ENCODE data around the gene OPCML. TPM values are rescaled to one million over a fixed set of nuclear protein-coding genes. Genes with fewer than 3 reads are reported as not detected.

OPCML gene
- total RNA-seq, 1 experiment from 2014 or later = not detected

DNA sequence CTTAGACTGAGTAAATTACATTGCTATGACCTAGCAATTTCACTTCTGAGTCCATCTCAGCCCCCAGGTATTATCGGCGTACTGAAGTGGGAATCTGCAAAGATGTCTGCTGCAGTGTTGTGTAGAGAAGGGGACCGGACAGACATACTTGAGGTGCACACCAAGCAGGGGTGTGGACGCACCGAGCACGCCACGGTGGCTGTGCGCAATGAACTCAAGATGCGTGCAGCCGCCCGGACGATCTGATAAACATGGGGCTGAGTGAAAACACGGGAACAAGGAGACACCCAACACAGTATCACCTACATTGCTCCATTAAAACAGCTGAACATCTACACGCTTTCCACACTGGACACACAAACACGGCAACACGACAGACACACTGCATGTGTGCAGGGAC lies 454.3 kb downstream of the OPCML start:
- no peak for DNase-seq (ENCODE audit: low read depth)

DNA sequence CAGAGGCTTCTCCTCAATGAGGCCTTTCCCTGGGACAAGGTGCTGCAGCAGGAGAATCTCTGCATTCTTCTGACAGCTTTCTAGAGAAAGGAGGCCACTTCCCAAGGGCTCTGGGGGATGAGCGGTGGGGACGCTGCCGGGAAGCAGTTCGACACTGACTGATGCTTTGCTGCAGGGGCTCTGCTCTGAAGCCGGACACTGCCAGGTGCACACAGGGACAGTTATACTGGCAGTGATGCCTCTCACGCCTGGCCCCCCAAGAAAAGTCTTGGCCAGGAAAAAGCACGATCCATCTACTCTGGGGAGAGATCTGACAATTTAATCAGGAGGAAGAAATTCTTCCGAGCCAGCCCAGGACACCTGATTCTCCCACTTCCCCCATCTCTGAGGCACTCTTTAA lies 456.9 kb downstream of the OPCML start:
- DNase-seq (ENCODE audit: low read depth) = no peak

DNA sequence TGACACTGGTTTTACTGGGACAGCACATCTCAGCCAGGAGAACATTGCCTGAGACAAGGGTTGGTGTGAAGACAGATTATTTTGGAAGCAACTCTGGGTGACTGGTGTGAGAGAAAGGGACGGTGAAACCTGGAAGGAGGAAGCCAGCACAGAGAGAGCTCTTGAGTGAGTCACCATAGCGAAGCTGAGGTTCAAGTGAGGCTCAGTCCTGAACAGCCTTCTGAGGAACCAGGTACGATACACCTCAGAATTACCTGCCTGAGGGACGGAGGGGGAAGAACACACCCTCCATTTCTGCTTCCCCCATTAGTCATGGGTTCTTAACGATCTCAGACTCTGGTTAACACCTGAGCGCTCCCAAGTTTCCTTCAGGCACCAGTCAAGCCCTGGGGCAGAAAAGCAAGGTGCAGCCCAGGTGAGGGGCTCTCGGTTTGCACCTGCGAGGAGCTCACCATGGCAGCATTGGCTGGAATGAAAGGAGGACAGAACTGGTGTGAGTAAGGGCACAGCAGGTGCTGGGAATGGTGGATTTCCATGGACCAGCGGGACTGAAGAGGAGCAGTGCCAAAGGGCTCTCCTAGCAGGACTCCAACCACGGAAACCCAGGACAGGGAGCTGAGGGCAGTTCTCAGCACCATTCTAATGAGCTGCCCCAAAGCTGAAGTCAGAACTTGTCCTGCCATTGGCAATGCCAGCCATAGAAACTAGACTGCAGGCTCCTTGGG lies 459.3 kb downstream of the OPCML start:
- DNase-seq (ENCODE audit: low read depth) = no peak

DNA sequence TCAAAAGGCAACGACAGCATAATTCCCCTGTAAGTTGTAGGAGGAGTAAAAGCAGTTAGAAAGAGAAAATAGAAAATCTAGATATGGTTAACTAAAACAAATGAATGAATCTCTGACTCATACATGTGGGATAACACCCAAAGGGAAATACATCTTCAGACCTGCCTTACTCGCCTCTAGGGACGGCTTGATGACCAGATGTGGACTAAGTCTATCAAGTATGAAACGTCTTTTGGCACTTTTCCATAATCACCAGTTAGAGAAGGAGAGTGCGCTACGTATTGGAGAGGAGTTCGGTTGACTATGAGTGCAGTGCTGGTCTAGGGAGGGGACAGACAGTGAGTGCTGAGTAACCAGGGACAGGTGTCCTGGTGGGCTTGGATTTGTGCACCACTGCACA lies 459.9 kb downstream of the OPCML start:
- DNase-seq (ENCODE audit: low read depth) = peak; percentile 43

DNA sequence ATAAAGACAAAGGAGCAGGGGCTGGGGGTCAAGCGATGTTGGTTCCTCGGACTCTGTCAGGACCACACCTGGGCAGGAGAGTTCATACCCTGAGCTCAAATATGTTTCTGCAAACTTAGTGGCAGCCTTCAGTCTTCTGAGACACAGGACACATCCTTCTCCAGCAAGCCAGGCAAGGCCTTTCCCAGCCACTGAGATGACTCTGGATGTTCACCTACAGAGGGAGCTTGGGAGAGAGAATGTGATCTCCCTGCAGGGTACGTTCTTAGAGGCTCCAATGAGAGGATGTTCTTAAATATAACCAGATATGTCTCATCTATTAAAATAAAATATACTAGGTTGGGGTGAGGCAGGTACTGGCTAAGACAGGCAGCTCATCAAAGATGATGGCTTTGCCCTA lies 461.5 kb downstream of the OPCML start:
- DNase-seq (ENCODE audit: low read depth) = no peak

DNA sequence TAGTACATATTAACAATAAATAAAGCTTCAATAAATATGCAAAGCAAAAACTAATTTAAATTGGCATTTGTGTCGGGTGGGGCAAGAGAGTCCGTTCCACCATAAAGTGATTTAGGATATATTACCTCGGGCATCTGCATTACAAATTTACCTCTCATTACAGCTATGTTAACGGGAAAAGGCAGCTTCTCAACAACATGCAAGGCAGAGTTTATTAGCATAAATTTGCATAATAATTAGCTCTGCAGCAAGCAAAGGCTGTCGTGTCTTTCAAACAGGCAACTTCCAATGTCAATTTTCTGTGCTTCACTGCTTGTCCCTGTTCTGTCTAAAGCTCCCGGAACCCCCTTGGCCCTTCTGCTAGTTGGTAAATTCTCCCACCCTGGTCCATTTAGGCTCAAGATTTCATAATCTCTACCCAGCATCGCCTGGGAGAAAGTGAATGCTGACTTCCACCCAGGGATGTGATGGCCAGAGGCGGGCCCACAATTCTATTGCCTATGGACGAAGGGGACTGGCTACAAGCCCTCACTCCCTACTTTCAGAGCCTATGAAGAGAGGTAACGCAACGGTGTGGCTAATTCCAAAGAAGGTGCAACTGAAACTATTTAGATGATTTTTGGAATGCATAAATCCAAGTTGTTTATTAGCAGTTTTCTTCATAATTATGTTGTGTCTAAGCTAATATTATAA lies 462.1 kb downstream of the OPCML start:
- no peak for DNase-seq (ENCODE audit: low read depth)

DNA sequence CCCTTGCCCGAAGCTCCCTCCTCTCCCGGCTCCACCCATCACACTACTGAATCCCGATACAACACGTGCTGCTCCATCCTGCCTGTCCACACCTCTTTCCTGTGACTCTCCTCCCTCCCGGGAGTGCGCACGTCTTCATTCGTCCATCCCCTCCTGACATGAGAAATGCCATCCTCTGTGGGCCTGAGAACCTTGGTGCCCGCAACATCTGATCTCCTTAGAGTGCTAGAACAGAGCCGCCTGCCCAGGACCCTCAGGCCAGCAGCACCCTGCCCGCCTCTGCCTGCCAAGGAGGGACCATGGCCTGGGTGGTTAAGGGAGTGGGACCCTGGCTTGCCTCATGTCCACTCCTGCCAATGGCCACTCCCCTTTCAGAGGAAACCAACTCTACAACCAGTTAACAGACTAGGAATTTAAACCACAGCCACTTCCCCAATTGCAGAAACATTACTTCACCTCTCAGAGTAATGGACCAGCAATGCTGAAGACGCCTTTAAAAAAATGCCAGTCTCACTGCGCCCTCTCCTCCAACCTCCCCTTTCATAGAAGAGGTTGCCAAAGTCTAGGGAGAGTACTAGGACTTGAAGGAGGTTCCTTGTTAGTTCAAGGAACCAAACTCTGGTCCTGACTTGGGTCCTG lies 466.3 kb downstream of the OPCML start:
- DNase-seq (ENCODE audit: low read depth) = peak; percentile 61

DNA sequence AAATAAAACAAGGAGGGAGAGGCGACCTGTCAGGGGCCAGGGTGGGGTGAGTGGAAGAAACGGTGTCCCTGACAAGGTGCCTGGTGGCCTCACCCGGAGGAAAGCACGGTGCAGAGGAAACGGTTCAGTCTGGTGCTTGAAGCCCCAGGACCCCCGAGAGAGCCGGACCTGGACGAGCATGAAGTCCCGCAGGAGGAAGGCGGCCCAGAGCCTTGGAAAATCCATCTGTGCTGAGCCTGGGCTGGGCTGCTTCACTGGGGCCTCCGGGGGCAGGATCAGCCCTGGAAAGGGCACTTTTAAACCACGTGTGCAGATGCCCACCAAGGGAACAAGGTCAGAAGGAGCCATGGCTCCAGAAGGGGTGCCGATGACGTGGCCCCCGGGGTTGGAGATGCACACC lies 467.3 kb downstream of the OPCML start:
- DNase-seq (ENCODE audit: low read depth) = no peak

DNA sequence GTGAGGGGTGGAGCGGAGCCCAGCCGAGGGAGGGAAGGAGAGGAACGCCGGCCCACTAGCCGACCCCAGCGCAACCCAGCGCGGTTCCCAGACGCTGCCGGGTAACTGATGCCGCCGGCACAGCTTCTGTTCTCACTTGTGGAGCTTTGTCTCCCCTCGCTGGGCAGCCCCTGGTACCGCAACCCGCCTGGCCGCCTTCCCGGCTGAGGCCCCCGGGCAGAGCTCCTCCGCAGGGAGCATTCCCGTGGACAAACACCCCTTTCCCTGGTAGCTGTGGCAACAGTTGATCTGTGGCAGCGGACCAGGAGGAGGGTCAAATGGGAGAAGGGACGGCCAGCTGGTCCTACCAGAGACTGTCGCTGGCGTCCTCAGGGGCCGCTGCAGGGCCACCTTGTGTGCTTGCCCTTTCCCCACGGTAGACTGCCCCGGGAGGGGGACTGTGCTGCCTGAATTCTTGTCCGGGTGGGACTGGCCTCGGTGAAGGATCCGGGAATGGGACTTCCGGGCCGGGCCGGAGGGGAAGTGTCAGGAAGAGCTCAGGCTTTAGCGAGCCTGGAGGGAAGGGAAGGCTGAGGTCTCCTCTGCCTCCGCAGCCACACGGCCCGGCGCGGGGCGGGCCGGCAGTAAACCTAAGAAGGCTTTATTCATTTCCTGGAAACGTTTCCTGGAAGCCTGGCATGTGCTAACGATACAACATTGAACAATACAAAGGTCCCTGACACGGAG lies 468.0 kb downstream of the OPCML start:
- peak; percentile 90 for DNase-seq (ENCODE audit: low read depth)

DNA sequence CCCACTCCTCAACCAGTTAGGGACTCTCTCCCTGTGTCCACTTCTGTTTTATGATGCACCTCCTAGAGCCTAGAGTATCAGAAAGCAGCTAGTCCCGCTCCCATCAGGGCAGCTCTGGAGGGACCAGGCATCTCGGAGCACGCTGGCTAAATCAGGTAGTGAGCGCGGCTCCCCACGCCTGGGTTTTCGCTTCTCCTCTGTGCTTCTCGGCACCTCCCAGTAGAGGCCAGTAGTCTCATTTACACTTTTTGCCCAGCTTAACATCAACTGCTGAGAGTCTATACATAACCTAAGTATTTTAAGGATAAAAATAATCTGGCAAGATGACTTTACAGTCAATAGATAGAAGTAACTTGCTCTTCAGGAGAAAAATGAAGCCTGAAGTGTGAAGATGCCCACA lies 473.8 kb downstream of the OPCML start:
- no peak for DNase-seq (ENCODE audit: low read depth)

DNA sequence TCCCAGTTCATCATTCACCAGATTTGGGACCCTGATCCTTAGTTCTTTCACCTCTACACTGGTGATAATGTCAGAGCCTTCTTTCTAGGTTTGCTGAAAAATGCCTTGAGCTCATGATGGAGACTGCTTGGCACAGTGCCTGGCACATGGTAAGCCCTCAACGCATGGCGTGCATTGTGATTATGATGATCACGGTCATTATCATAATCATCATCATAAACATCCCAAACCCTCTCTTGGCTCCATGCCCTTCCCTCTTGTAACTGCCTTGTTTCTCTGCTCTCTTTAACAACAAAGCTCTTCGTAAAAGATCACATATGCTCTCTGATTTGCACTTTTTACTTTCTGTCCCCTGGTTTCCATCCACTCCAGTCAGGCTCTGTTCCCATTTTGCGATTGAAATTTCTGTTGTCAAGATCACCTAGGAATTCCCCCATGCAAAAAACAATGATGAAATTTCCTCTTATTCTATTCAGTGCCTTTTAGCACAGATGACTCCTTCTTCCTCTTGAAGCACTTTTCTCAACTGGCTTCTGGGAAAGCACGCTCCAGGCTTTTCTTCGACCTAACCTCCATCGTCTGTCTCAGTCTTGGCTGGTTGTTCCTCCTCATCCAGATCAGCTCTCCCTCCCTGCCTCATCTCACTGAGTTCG lies 479.1 kb downstream of the OPCML start:
- no peak for DNase-seq (ENCODE audit: low read depth)

DNA sequence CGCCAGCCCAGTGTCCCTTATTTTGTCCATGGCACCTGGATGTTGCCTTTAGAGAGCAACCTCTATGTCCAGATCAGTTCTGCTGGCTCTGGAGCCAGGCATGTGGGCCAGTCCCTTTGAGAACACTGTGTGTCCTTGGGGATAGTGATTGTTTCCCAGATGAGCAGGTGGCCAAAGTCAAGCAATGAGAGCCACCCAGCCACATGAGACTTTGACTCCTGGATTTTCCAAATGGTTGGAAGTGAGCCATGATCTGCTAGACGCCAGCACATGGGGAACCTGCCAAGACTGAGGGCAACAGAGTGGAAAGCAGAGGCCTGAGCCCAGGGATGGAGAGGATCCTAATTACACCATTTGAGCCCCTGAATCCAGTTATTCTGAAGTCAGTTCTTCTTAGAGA lies 479.8 kb downstream of the OPCML start:
- DNase-seq (ENCODE audit: low read depth) = no peak

DNA sequence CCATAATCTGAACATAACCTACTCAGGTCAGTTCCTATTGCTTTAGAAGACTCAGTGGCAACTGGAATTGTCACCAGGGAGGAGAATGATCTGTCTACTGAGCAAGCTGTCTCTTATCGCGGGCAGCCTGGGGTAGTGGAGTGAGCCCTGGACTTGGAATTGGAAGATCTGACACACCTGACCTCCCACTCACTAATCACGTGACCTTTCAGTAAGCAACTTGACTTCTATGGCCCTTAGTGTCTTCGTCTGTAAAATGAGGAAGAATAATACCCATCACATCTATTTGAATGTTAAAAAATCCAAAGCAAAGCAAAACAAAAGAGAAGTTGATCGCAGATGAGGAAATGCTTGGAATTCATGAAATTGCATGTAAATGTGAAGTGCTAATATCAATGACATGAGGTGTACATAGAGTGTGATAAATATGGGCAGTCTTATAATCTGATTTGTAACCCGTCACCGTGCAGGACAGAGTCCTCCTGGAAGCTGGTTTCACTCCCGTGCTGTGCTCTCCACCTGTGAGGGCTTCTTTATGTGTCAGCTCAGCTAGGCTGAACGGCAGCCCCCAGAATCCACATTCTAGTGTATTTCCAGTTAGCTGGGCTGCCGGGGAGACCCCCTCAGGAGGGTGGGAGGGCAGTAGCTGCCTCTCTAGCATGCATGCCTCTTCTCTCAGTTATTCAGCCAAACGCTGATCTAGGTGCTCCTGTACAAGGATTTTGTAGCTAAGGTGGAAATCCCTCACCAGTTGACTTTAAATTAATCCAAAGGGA lies 482.9 kb downstream of the OPCML start:
- no peak for DNase-seq (ENCODE audit: low read depth)

DNA sequence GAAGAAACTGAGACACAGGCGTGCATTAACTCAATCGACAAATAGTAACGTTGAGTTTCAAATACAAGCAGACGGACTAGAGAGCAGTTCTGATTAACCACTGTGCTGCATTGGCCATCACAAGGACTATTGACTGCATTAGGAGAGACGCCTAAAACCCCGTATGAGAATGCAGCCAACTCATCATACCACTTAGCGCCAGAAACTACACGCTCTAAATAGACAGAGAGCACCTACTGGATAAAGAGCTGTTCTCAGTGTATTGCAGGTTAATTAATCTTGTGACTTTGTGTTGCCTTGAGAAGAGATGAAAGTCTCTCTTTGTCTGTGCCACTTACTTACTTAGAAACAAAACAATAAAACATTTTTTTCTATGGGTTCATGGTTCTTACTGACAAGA lies 484.0 kb downstream of the OPCML start:
- DNase-seq (ENCODE audit: low read depth) = no peak

DNA sequence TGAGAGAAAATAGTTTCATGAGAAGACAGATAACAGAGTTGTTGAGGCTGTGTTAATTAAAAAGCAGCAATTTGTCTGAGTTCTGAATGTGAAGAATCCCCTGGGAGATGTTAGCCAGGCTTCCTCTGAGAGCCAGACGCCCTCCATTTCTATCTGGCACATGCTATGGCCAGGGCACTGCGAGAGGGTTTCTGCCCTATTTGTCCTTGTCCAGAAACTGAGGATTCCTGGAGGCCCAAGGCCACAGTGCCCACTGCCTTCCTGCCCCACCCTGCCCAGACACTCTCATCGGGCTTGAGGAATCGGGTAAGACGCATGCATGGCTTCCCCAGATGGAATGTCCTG lies 484.6 kb downstream of the OPCML start:
- DNase-seq (ENCODE audit: low read depth) = no peak

DNA sequence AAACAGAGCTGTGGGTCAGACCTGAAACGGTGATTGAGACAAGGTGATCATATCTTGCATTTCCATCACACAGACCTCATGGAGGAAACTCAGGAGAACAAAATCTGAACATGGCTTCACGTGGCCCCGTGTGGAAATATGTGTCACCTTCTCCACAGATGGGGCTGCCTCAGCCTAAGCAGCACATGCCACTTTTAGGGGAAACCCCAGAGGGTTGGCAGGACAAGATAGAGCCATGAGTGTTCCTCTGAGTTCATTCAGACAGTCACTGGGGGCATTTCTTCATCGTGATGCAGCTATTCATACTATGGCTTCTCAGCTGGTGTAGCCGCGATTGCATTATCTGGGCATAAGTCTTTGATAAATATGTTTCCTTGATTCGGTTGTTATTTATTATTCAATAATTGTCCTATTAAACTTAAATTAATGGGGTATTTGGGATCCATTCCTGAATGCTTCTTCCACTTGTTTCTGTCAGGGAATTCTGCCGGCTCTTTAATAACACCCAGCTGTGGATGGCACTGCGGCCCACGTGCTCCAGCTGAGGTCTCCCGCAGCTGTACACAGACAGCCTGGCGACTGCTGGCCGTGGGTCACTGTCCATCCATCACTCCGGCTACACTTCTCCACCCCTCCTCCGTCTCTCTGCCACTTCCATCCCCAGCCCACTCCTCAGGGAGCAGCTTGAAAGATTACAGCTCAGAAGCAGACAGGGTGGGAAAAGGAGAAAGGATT lies 485.1 kb downstream of the OPCML start:
- DNase-seq (ENCODE audit: low read depth) = no peak

DNA sequence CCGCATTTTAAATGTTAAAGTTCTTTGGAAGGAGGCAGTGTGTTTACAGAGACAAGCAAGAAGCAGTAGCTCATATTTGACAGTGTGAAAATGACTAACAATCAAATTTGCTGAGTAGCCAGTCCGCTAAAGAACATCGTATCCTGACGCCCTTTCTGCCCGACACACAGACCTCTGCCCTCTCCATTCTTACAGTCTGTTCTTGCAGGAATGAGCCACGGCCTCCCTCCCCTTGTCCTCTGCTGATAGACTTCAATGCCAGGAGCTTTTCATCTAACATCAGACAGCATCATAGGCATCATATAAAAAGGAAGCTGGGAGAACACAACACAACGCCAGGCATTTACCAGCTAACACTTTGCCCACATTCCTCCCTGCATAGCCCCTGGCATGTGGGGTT lies 486.0 kb downstream of the OPCML start:
- no peak for DNase-seq (ENCODE audit: low read depth)

DNA sequence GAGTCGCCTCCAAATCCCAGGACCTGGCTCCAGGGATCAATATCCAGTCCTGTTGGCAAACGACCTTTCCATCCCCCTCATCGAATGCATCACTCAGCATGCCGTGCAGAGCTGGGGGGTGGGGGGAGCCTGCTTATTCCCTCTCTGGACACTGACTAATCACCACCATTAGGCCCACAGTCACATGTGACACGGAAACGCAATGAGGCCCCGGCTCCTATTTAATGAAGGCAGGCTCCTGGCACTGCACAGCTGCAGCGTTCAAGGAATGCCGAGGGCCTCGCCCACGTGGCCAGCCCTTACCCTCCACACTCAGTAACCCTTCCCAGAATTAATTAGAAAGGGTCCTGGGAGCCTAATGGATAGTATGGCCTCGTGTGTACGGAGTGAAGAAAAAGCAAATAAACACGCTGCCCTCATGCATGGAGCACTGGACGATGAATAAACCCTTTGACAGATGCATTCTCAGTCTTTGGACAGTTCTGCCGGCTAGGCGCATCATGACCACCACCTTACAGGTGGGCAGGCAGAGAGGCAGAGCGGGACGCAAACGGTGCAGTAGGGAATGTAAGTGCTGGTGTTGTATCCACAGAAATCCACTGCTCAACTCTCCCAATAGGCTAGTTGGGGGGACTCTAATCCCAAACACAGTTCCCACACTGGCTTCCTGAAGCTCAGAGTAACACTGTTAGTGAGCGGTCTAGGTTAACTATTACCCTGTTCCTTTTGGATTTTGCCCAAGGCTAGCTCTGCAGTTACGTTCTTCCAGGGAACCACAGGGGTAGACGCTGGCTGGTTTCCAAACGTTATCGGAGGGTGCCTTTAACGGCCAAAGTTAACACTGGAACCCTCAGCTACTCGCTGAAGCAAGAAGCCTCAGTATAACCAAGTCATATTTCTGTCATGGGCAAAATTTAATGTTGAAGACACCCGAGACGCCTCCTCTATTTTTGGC lies 490.1 kb downstream of the OPCML start:
- DNase-seq (ENCODE audit: low read depth) = peak; percentile 31

DNA sequence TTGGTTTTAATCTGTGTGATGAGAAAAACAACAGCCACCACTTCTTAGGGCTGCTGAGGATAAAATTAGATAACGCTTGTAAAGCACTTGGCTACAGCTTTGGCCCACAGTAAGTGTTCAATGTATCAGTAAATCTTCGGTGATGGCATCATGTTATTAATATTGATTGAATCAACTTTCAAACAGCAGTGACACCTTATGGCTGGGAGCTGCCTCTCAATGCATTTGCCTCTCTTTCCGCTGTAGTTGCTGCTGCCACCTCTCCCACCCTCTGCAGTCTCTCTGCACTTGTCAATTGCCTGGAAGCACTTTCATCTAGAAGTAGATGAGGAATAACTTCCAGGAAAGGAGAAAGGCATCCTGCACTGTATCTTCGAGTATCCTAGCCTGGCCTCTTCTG lies 491.1 kb downstream of the OPCML start:
- DNase-seq (ENCODE audit: low read depth) = no peak

Data from Daoy (cell line).